Endodermal cell (in vitro differentiated cells): ENCODE measurements around the gene GRIK4. TPM values are rescaled to one million over a fixed set of nuclear protein-coding genes. Genes with fewer than 3 reads are reported as not detected.

Experiments used
- DNase-seq: peaks from one replicate; pipeline ENCODE4 v3.0.0-alpha.2; 2017
- H3K27ac ChIP-seq: 2 replicates; pipeline ENCODE4 v1.5.1; 2013; ENCODE audit warnings: mild to moderate bottlenecking, low read depth, low read length, moderate library complexity
- H3K27me3 ChIP-seq: 2 replicates; pipeline ENCODE4 v1.6.1; 2013; ENCODE audit warnings: mild to moderate bottlenecking, low read length, moderate library complexity; ENCODE audit not compliant: insufficient read depth, control insufficient read depth, poor library complexity, severe bottlenecking
- H3K36me3 ChIP-seq: 2 replicates; pipeline ENCODE4 v1.7.0; 2013; ENCODE audit warnings: mild to moderate bottlenecking, low read length, moderate library complexity; ENCODE audit not compliant: control insufficient read depth, insufficient read depth
- H3K4me1 ChIP-seq: one replicate; pipeline ENCODE4 v1.7.0; 2013; ENCODE audit warnings: low read length; ENCODE audit not compliant: control insufficient read depth, insufficient read depth
- H3K4me3 ChIP-seq: 2 replicates; pipeline ENCODE4 v1.5.1; 2013; ENCODE audit warnings: mild to moderate bottlenecking, low read length, moderate library complexity
- H3K9ac ChIP-seq: 2 replicates; pipeline ENCODE4 v1.6.1; 2013; ENCODE audit warnings: mild to moderate bottlenecking, low read length, moderate library complexity; ENCODE audit not compliant: poor library complexity, severe bottlenecking; ENCODE audit errors: extremely low read depth
- H3K9me3 ChIP-seq: 2 replicates; pipeline ENCODE4 v1.6.1; 2013; ENCODE audit warnings: mild to moderate bottlenecking, low read length, moderate library complexity; ENCODE audit not compliant: control insufficient read depth
- H3K27ac Mint-ChIP-seq: 2 replicates; pipeline ENCODE4 v1.8.0; 2020; ENCODE audit warnings: mixed read lengths
- H3K27me3 Mint-ChIP-seq: 2 replicates; pipeline ENCODE4 v1.8.0; 2021; ENCODE audit warnings: mild to moderate bottlenecking, mixed read lengths; ENCODE audit not compliant: insufficient read depth
- H3K36me3 Mint-ChIP-seq: 2 replicates; pipeline ENCODE4 v1.8.0; 2020; ENCODE audit warnings: low read depth, mixed read lengths
- H3K4me1 Mint-ChIP-seq: 2 replicates; pipeline ENCODE4 v1.8.0; 2020; ENCODE audit warnings: mixed read lengths
- H3K4me3 Mint-ChIP-seq: 2 replicates; pipeline ENCODE4 v1.8.0; 2020; ENCODE audit warnings: mild to moderate bottlenecking, moderate library complexity, mixed read lengths
- H3K9me3 Mint-ChIP-seq: 2 replicates; pipeline ENCODE4 v1.8.0; 2020; ENCODE audit warnings: mild to moderate bottlenecking, mixed read lengths
- WGBS, 2 experiments: methylation state at CpG; one replicate each; pipeline versions ENCODE4 v1.1.5 to v1.1.7; 2013; ENCODE audit warnings: missing lambda C conversion rate in 2 of 2, mixed read lengths in 1 of 2; ENCODE audit not compliant: insufficient coverage in 1 of 2, insufficient read length in 1 of 2; 5-methylcytosine and 5-hydroxymethylcytosine counted together
- total RNA-seq, 2 donors: library from RNA; stranded (reverse); fragmentation: NEBNext Ultra II Directional in 1 of 2; extraction: Animal tissue kit (Norgen Biotek cat#: 25700) in 1 of 2; gene quantifications; 2 replicates in 1 of 2; 3 replicates in 1 of 2; pipeline ENCODE4 v1.2.1, GENCODE V29; 2021
- TF ChIP-seq, protein P1 (sequence below): fragments of 200-600 bp; sonication (generic); conservative IDR thresholded peaks from 2 replicates; pipeline ENCODE4 v1.5.0; 2021; ENCODE audit warnings: antibody characterized with exemption, mild to moderate bottlenecking

Gene GRIK4
- total RNA-seq, 2 donors from 2014 or later: 1.7 to 3.5 TPM

DNA sequence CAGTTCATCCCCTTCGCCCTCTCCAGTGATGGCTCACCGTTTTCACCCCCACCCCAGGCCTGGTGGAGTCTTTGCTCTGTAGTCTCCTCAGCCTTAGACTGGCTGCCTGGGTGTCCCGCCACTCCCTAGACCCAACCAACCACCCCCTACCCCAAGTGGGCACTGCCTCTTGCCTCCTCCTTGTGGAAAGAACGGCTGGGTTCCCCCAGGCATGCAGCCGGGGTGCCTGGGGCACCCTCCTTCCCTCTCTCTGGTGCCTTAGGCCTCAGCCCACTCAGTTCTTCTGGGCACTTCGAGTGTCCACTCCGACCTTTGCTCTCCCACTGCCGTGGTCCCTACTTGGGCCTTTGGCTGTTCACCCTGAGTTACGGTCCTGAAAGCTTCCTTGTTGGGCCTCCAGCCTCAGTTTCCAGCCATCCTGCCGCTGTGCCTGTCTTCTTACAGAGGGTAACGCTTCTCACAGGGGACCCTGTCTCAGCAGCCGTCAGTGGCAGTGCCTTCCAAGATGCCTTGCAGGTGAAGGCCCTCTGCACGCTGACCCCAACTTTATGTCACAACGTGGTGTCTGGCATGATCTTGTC, 3.1 kb downstream of the GRIK4 start:
- DNase-seq: no peak
- peaks cover 48% of the 10 kb centered on the region for H3K27me3 Mint-ChIP-seq
- no peaks in the 10 kb centered on the region for H3K36me3 Mint-ChIP-seq
- H3K27ac ChIP-seq: no peak overlapping the region
- H3K9me3 ChIP-seq: no peaks in the 10 kb centered on the region
- H3K4me1 ChIP-seq: no peaks in the 10 kb centered on the region
- peaks cover 20% of the 10 kb centered on the region for H3K4me1 Mint-ChIP-seq
- no peak overlapping the region for H3K27ac Mint-ChIP-seq
- H3K9me3 Mint-ChIP-seq: no peaks in the 10 kb centered on the region
- H3K36me3 ChIP-seq: no peaks in the 10 kb centered on the region
- peaks cover 32% of the 10 kb centered on the region for H3K27me3 ChIP-seq
- H3K4me3 Mint-ChIP-seq: no peak overlapping the region
- WGBS, 2 experiments: 93 to 98% methylated on average over 6 to 14 of the region's 14 CpGs
- TF ChIP-seq, protein P1, sequence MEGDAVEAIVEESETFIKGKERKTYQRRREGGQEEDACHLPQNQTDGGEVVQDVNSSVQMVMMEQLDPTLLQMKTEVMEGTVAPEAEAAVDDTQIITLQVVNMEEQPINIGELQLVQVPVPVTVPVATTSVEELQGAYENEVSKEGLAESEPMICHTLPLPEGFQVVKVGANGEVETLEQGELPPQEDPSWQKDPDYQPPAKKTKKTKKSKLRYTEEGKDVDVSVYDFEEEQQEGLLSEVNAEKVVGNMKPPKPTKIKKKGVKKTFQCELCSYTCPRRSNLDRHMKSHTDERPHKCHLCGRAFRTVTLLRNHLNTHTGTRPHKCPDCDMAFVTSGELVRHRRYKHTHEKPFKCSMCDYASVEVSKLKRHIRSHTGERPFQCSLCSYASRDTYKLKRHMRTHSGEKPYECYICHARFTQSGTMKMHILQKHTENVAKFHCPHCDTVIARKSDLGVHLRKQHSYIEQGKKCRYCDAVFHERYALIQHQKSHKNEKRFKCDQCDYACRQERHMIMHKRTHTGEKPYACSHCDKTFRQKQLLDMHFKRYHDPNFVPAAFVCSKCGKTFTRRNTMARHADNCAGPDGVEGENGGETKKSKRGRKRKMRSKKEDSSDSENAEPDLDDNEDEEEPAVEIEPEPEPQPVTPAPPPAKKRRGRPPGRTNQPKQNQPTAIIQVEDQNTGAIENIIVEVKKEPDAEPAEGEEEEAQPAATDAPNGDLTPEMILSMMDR: no peak
- no peak overlapping the region for H3K4me3 ChIP-seq
- H3K9ac ChIP-seq: no peak overlapping the region

- TF ChIP-seq, protein P1: no peak
- DNase-seq: no peak
- no peak overlapping the region for H3K9ac ChIP-seq
- H3K36me3 ChIP-seq: no peaks in the 10 kb centered on the region
- Mint-ChIP-seq H3K4me1 (peaks cover 20% of the 10 kb centered on the region), H3K27ac (no peak overlapping the region), H3K4me3 (no peak overlapping the region), H3K9me3 (no peaks in the 10 kb centered on the region), H3K27me3 (peaks cover 48% of the 10 kb centered on the region), H3K36me3 (no peaks in the 10 kb centered on the region)
- H3K27me3 ChIP-seq: peaks cover 32% of the 10 kb centered on the region
- H3K4me3 ChIP-seq: no peak overlapping the region
- 79 to 88% methylated on average over 3 to 7 of the region's 7 CpGs for WGBS, 2 experiments
- H3K9me3 ChIP-seq: no peaks in the 10 kb centered on the region
- no peaks in the 10 kb centered on the region for H3K4me1 ChIP-seq
- H3K27ac ChIP-seq: no peak overlapping the region
These were observed 3.7 kb downstream of the GRIK4 start for GRCh38 chr11:120515186-120515723.

DNA sequence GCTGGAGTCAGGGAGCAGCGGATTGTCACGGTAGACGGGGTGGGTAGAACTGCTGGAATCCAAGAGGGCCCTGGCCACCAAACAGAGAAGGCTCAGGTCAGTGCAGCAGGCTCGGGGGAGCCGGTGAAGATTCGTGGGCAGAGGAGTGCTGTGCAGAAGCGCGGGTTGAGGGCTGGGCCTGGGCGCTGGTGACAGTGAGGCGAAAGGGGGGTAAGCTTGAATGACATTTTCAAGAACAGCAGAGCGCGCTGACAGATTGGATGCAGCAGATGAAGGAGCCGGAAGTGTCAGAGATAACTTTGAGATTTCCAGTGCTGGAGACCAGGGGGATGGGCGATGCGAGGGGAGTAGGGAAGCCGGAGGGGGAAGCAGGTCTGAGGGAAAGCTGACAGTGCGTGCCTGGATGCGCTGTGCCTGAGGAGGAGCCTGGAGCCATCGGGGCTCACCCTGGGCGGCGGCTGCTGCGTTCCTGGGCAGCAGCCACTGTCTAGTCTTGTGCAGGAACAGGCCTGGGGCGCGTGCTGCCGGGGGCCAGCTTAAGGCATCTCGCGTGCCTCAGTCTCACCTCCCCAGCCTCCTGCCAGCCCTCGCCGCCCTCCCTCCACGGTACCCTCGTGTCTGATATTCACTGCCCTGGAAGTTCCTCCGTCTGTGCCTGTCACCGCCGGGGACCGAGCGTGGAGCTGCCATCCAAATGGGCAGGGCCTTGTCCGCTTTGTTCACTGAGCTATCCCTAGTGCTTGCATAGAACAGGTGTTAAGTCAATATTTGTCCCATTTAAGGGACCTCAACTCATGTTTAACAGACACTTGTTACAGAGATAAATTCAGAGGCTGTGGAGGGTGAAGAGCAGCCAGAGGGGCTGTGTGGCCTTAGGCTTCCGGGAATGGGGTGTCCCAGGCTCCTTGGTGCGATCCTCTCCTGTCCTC, 5.2 kb downstream of the GRIK4 start:
- H3K9me3 Mint-ChIP-seq: no peaks in the 10 kb centered on the region
- Histone ChIP-seq H3K27me3 (peaks cover 32% of the 10 kb centered on the region), H3K4me3 (no peak overlapping the region), H3K27ac (no peak overlapping the region), H3K9me3 (no peaks in the 10 kb centered on the region), H3K4me1 (no peaks in the 10 kb centered on the region), H3K9ac (no peak overlapping the region), H3K36me3 (no peaks in the 10 kb centered on the region)
- no peaks in the 10 kb centered on the region for H3K36me3 Mint-ChIP-seq
- peaks cover 20% of the 10 kb centered on the region for H3K4me1 Mint-ChIP-seq
- H3K27me3 Mint-ChIP-seq: peaks cover 46% of the 10 kb centered on the region
- H3K27ac Mint-ChIP-seq: no peak overlapping the region
- no peak overlapping the region for H3K4me3 Mint-ChIP-seq
- DNase-seq: peak; percentile 69
- 70 to 75% methylated on average over 29 to 39 of the region's 39 CpGs for WGBS, 2 experiments
- TF ChIP-seq, protein P1: no peak
